Measurements from ENCODE around the gene GRAPL.
"Not testable (repeated sequence)": the region's sequence is repeated elsewhere in the genome, so short reads cannot be mapped to it uniquely, and the experiment has no call there.

- not testable (repeated sequence) for TF ChIP-seq CTCF (IDR thresholded peaks at IDR 0.05; ENCODE audit: insufficient read depth, low read length, poor library complexity, severe bottlenecking); EZH2phosphoT487 (conservative IDR thresholded peaks at IDR 0.05; ENCODE audit: low read length)
Observed at GRCh38 chr17:19188870-19189708, 61.7 kb downstream of the GRAPL start.
